ENCODE measurements around the gene TRIP4.

The TRIP4 gene

DNA sequence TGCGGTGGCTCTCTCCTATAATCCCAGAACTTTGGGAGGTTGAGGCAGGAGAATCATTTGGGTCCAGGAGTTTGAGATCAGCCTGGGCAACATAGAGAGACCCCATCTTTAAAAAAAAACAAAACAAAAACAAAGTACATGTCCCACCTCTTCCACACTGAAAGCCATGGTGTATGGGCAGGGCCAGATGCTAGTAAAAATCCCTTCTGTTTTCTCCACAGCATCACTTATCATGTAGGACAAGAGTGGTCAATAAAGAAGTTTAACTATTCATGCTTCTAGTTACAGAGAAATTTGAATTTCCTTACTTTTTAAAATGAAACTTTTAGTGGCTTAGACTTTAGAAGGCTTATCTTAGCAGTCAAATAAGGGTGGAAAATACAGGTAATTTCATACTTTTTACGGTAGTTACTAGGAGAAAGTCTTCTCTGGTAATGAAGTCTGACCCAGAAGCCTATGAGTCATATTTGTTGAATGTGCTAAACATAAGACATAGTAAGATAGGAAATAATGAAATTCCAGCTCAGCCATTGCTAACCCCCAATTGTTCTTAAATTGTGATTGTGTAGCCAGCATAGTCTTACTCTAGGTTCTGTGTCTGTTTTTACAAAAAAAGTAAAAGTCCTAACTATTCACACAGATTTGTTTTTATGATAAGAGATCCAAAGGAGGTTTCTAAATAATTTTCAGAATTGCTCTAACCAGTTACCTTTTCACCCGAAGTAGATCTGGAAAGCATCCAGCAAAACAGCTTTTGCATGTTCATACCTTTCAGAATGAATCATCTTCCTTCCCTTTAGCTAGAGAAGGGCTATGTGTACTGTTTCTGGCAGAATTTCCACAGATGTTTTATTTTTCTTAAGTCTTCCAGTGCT, 56.3 kb downstream of the TRIP4 start:
- H3K4me3 ChIP-seq = no peak overlapping the region
- no peak for TF ChIP-seq Cebpa-rat (IDR thresholded peaks at IDR 0.05)
- no peak overlapping the region for H3K9ac ChIP-seq
- no peaks in the 10 kb centered on the region for H4K20me1 ChIP-seq
- H3K4me1 ChIP-seq = peaks cover 6% of the 10 kb centered on the region
- H3K4me2 ChIP-seq = no peak overlapping the region
- peaks cover 42% of the 10 kb centered on the region for H3K36me3 ChIP-seq
- H3K9me3 ChIP-seq = no peaks in the 10 kb centered on the region
- no peak overlapping the region for H3K27ac ChIP-seq
- no peaks in the 10 kb centered on the region for H3K27me3 ChIP-seq

DNA sequence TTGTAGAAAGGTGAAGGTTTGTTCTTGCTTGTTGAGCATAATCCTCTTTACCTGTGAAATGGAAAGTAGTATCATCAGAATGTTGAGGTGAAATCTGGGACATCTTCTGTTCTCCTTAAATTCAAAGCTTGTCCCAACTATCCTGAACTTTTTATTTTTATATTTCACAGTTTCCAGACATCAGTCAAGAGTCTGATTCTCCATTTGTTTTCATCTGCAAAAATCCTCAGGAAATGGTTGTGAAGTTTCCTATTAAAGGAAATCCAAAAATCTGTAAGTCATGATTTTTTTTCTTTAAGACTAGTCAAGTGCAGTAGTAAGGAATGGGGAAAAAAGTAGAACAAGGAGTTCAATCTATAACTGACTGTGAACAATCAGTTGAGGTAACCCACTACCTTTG, 57.2 kb downstream of the TRIP4 start:
- Histone ChIP-seq H3K4me1 (peaks cover 5% of the 10 kb centered on the region; the same call in 1 of the 2 replicates), H3K4me3 (no peak overlapping the region), H3K27ac (no peak overlapping the region), H3K36me3 (peaks cover 48% of the 10 kb centered on the region), H4K20me1 (no peaks in the 10 kb centered on the region), H3K9me3 (no peaks in the 10 kb centered on the region), H3K27me3 (no peaks in the 10 kb centered on the region), H3K4me2 (no peak overlapping the region), H3K9ac (no peak overlapping the region)
- TF ChIP-seq Cebpa-rat (IDR thresholded peaks at IDR 0.05) = no peak

DNA sequence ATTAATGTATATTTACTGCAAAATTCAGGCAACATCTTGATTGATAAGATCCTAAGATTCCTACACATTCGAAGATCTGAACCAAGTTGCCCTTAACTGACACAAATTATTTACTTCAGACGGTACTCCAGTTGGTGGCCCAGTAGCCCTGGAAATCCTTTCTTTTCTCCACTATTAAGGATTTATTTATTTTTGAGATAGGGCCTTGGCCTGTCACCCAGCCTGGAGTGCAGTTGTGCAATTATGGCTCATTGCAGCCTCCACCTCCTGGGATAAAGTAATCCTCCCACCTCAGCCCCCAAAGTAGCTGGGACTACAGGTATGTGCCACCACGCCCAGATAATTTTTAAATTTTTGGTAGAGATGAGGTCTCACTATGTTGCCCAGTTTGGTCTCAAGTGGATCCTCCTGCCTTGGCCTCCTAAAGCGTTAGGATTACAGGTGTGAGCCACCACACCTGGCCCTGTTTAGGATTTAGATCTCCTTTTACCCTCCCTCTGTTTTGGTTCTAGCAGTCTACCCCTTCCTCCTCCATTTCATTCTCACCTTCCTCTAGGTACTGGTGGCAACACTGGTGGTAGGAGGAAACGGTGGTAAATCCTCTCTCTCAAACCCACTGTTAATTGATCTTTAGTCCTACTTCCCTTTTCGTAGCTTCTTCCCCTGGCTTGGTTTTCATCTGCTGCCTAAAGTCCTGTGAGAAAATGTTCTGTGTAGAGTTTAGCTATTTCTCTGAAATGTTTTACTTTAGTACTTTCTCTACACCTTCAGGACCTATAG, 60.1 kb downstream of the TRIP4 start:
- no peak for TF ChIP-seq Cebpa-rat (IDR thresholded peaks at IDR 0.05)

DNA sequence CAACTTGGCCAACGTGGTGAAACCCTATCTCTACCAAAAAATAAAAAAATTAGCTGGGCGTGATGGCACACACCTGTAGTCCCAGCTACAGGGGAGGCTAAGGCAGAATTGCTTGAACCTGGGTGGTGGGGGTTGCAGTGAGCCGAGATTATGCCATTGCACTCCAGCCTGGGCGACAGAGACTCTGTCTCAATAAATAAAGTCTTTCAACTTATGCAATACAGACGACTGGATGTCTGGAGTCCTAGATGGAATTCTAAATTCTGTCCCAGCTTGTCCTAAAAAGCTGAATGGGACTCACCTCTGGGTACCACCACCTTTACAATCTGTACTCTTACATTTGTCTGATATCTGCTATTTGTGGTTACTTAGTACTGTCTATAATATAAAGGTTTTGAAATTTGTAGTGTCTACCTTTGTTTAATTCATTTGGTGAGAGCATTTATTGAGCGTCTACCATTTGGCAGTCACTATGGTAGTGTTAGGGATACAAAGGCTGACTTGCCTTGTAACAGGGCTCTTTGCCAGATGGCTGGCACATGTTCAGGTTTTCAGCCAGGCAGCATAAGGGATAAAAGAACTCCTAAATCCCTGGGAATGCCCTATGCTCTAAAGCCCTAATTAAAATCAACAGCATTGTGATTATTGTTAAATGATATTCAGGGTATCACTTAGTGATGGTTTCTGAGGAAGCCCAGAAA, 65.5 kb downstream of the TRIP4 start:
- Histone ChIP-seq H3K4me3 (no peak overlapping the region), H3K9me3 (no peaks in the 10 kb centered on the region), H3K27me3 (no peaks in the 10 kb centered on the region), H3K27ac (no peak overlapping the region), H3K4me1 (peaks cover 41% of the 10 kb centered on the region), H3K4me2 (no peak overlapping the region), H4K20me1 (no peaks in the 10 kb centered on the region), H3K36me3 (peaks cover 21% of the 10 kb centered on the region), H3K9ac (no peak overlapping the region)
- TF ChIP-seq Cebpa-rat (IDR thresholded peaks at IDR 0.05) = no peak

More for the DNA sequence above, 60.1 kb downstream of the TRIP4 start:
- H3K9me3 ChIP-seq = no peaks in the 10 kb centered on the region
- no peak overlapping the region for H3K27ac ChIP-seq
- no peaks in the 10 kb centered on the region for H3K27me3 ChIP-seq
- H3K36me3 ChIP-seq = peaks cover 52% of the 10 kb centered on the region
- H3K9ac ChIP-seq = no peak overlapping the region
- no peak overlapping the region for H3K4me3 ChIP-seq
- peaks cover 5% of the 10 kb centered on the region; the same call in 1 of the 2 replicates for H3K4me1 ChIP-seq
- H4K20me1 ChIP-seq = no peaks in the 10 kb centered on the region
- peak overlapping the region; percentile 8; the same call in 1 of the 2 replicates for H3K4me2 ChIP-seq

DNA sequence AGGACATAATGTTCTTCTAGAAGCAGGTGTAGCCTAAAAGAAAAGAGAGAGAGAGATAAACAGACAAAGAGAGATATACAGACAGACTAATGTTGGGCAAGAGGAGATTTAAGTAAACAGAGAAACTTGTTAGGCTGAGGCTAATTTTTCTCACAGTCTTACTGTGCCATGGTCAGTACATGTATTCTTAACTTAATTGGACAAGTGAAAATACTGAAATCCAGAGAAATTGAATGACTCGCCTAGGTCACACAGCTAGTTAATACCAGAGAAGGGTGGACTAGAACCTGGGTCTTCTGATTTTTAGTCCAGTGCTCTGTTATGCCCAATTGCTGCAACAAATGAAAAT, 66.0 kb downstream of the TRIP4 start:
- H3K36me3 ChIP-seq = peaks cover 16% of the 10 kb centered on the region
- no peak for TF ChIP-seq Cebpa-rat (IDR thresholded peaks at IDR 0.05)
- no peak overlapping the region for H3K4me2 ChIP-seq
- no peaks in the 10 kb centered on the region for H3K9me3 ChIP-seq
- no peak overlapping the region for H3K4me3 ChIP-seq
- H3K4me1 ChIP-seq = peaks cover 41% of the 10 kb centered on the region
- no peak overlapping the region for H3K9ac ChIP-seq
- no peaks in the 10 kb centered on the region for H3K27me3 ChIP-seq
- H3K27ac ChIP-seq = no peak overlapping the region
- H4K20me1 ChIP-seq = no peaks in the 10 kb centered on the region

DNA sequence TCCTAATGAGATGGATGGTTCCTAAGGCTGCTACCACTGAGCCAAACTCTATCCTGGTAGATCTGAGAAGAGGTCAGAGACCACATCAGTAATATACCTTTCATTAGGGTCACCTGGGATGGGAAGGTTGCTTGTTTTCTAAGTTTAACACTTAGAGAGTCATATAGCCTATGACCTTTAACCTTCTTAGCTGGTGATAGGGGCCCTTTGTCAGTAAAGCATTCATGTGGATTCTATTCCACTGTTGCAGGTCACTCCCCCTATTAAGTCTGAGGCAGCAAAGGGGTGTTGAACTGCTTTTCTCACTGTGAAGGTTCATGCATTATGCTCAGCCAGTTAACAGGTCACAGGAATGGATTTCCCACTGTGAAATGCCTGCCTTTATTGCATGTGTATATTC, 66.6 kb downstream of the TRIP4 start:
- Histone ChIP-seq H3K4me3 (no peak overlapping the region), H3K9me3 (no peaks in the 10 kb centered on the region)

DNA sequence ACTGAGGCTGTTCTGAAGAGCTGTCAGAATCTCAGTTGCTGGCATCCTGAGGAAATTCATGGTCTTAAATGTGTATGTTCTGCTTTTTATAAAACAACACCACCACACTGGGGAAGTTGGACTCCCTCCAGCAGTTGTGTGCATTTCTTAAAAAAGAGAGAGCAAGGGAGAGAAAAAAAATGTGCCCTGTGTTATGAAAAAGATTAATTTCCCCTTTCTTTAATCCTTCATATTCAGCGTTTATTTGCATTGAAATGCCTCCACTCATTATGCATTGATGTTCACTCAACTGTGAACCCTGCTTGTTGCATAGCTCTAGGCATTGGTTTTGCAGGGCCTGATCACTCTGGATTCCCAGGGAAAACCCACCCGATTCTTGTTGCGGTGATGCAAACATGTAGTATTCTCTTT, 68.3 kb downstream of the TRIP4 start:
- TF ChIP-seq Cebpa-rat (IDR thresholded peaks at IDR 0.05) = no peak
- H3K4me3 ChIP-seq = no peak overlapping the region
- H3K9me3 ChIP-seq = no peaks in the 10 kb centered on the region
- H3K4me1 ChIP-seq = peaks cover 51% of the 10 kb centered on the region
- peak overlapping the region; percentile 59 for H3K4me2 ChIP-seq
- no peaks in the 10 kb centered on the region for H4K20me1 ChIP-seq
- no peaks in the 10 kb centered on the region for H3K27me3 ChIP-seq
- H3K27ac ChIP-seq = peak overlapping the region; percentile 16; the same call in 1 of the 2 replicates
- peak overlapping the region; percentile 25; the same call in 1 of the 2 replicates for H3K9ac ChIP-seq
- peaks cover 3% of the 10 kb centered on the region; the same call in 1 of the 2 replicates for H3K36me3 ChIP-seq

More for the DNA sequence above, 66.6 kb downstream of the TRIP4 start:
- Histone ChIP-seq H3K4me2 (no peak overlapping the region), H3K36me3 (peaks cover 9% of the 10 kb centered on the region), H4K20me1 (no peaks in the 10 kb centered on the region), H3K4me1 (peaks cover 42% of the 10 kb centered on the region), H3K27me3 (no peaks in the 10 kb centered on the region), H3K27ac (no peak overlapping the region), H3K9ac (no peak overlapping the region)
- TF ChIP-seq Cebpa-rat (IDR thresholded peaks at IDR 0.05) = no peak

DNA sequence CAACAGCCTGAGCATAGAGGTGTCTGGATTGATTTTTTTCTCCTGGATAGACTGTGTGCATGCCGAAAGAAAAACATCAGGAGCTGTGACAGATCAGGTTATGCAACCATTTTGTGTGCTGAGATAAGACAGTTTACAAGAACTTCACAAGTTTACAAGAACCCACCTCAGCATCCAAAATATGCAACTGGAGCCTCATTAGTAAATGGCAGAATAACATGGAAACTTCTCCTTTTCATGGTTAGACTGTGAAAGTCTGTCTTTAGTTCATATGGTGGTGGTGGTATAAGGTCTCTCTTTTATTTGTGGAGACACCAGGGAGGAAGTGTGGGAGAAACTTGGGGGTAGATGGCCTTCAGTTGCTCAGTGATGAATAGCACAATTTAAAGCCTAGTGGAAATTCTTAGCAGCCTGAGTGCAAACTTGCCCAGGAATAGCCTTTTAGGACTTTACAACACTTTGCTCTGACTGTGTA, 69.0 kb downstream of the TRIP4 start:
- Histone ChIP-seq H3K27me3 (no peaks in the 10 kb centered on the region), H4K20me1 (peaks cover 2% of the 10 kb centered on the region), H3K4me2 (peak overlapping the region; percentile 59), H3K4me1 (peaks cover 53% of the 10 kb centered on the region), H3K36me3 (peaks cover 3% of the 10 kb centered on the region; the same call in 1 of the 2 replicates), H3K9me3 (no peaks in the 10 kb centered on the region), H3K4me3 (no peak overlapping the region), H3K27ac (no peak overlapping the region), H3K9ac (no peak overlapping the region)
- TF ChIP-seq Cebpa-rat (IDR thresholded peaks at IDR 0.05) = no peak

DNA sequence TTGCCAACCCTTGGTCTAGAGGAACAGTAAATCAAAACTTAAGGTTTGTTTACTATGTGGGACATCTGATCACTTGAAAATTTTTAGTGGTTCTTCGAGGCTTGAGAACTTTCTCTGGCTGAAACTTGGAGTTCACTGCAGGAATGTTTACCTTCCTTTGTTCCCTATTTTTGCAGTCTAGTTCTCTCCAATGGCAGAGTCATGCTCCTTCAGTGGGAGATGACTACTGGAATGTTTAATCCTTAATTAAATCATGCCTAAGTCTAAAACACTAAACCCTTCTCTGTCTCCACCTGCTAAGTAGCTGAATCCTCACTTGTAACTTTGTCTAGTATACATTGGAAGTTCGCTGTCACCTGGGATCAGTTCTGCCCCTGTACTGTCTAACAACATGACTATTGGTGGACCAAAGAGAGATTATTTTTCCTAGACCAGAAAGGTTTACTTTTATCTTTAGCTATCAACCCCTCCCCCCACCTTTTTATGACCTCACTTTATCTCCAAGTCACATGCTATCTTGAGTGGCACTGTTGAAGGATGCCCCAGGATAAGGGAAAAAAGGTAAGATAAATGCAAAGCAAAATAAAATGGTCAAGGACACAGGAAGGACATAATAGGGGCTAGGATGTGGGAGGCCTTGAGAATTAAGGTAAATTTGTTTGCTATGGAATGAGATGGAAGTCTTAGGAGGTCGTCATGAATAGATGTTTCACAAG, 71.6 kb downstream of the TRIP4 start:
- peaks cover 28% of the 10 kb centered on the region for H4K20me1 ChIP-seq
- no peak overlapping the region for H3K27ac ChIP-seq
- no peak overlapping the region for H3K4me3 ChIP-seq
- no peak for TF ChIP-seq Cebpa-rat (IDR thresholded peaks at IDR 0.05)
- no peaks in the 10 kb centered on the region for H3K9me3 ChIP-seq
- H3K36me3 ChIP-seq = no peaks in the 10 kb centered on the region
- H3K4me1 ChIP-seq = peaks cover 71% of the 10 kb centered on the region
- no peaks in the 10 kb centered on the region for H3K27me3 ChIP-seq
- H3K9ac ChIP-seq = no peak overlapping the region
- peak overlapping the region; percentile 81 for H3K4me2 ChIP-seq
